HG03457 (cell line): ENCODE results near the gene DOCK3.
"Not testable (repeated sequence)": the region's sequence is repeated elsewhere in the genome, so short reads cannot be mapped to it uniquely, and the experiment has no call there.

Source experiments
- ATAC-seq: cut with Tn5 transposase; IDR thresholded peaks from one replicate; pipeline ENCODE4 v1.9.1; 2021; ENCODE audit warnings: moderate number of reproducible peaks; ENCODE audit not compliant: unreplicated experiment

Gene DOCK3

GRCh38 chr3:50803805-50804204 is 129.1 kb downstream of the DOCK3 start:
- not testable (repeated sequence) for ATAC-seq

- not testable (repeated sequence) for ATAC-seq
Observed at GRCh38 chr3:50804376-50804775, 129.6 kb downstream of the DOCK3 start.

- no peak for ATAC-seq
Observed at GRCh38 chr3:50805321-50805720, 130.6 kb downstream of the DOCK3 start.

GRCh38 chr3:50806031-50806430 is 131.3 kb downstream of the DOCK3 start:
- ATAC-seq: no peak

- ATAC-seq: no peak
Observed at GRCh38 chr3:50806806-50807205, 132.1 kb downstream of the DOCK3 start.

- ATAC-seq: no peak
Observed at GRCh38 chr3:50807266-50807665, 132.5 kb downstream of the DOCK3 start.

GRCh38 chr3:50811893-50812292 is 137.2 kb downstream of the DOCK3 start:
- ATAC-seq: no peak

GRCh38 chr3:50815844-50816243 is 141.1 kb downstream of the DOCK3 start:
- no peak for ATAC-seq

- ATAC-seq: no peak
Observed at GRCh38 chr3:50816894-50817293, 142.2 kb downstream of the DOCK3 start.

GRCh38 chr3:50817756-50818529 is 143.2 kb downstream of the DOCK3 start:
- no peak for ATAC-seq

- ATAC-seq: no peak
Observed at GRCh38 chr3:50819882-50820281, 145.2 kb downstream of the DOCK3 start.

- no peak for ATAC-seq
Observed at GRCh38 chr3:50825841-50826240, 151.1 kb downstream of the DOCK3 start.

GRCh38 chr3:50830451-50830850 is 155.7 kb downstream of the DOCK3 start:
- no peak for ATAC-seq

GRCh38 chr3:50831009-50831408 is 156.3 kb downstream of the DOCK3 start:
- ATAC-seq: not testable (repeated sequence)

GRCh38 chr3:50840983-50841489 is 166.3 kb downstream of the DOCK3 start:
- no peak for ATAC-seq

GRCh38 chr3:50848308-50848707 is 173.6 kb downstream of the DOCK3 start:
- no peak for ATAC-seq

GRCh38 chr3:50850639-50851511 is 176.1 kb downstream of the DOCK3 start:
- ATAC-seq: no peak

- ATAC-seq: no peak
Observed at GRCh38 chr3:50853936-50854335, 179.2 kb downstream of the DOCK3 start.

GRCh38 chr3:50862221-50862620 is 187.5 kb downstream of the DOCK3 start:
- no peak for ATAC-seq

- no peak for ATAC-seq
Observed at GRCh38 chr3:50873376-50874157, 198.8 kb downstream of the DOCK3 start.

- ATAC-seq: not testable (repeated sequence)
Observed at GRCh38 chr3:50874876-50875275, 200.1 kb downstream of the DOCK3 start.
